MM.1S (cell line): ENCODE results near the gene DIS3L2.

Experiments used
- DNase-seq: peaks from one replicate; pipeline ENCODE4 v3.0.0-alpha.2; 2015
- H2AFZ ChIP-seq: fragments of 300-600 bp; sonication (generic); 2 replicates; pipeline ENCODE4 v1.6.0; 2016; ENCODE audit warnings: antibody characterized with exemption, low read length
- H3F3A ChIP-seq: fragments of 300-600 bp; sonication (generic); 2 replicates; pipeline ENCODE4 v1.6.1; 2016; ENCODE audit warnings: mild to moderate bottlenecking, antibody characterized with exemption, low read length, moderate library complexity, mixed read lengths; ENCODE audit not compliant: insufficient read depth
- H3K27ac ChIP-seq: fragments of 300-600 bp; sonication (generic); 2 replicates; pipeline ENCODE4 v1.5.1; 2016; ENCODE audit warnings: mild to moderate bottlenecking, low read length
- H3K27me3 ChIP-seq: fragments of 300-600 bp; sonication (generic); replicated peaks from 2 replicates; pipeline ENCODE4 v1.6.0; 2016; ENCODE audit warnings: low read length; ENCODE audit not compliant: insufficient read depth
- H3K36me3 ChIP-seq: fragments of 300-600 bp; sonication (generic); replicated peaks from 2 replicates; pipeline ENCODE4 v1.6.1; 2016; ENCODE audit warnings: mild to moderate bottlenecking, low read length, mixed read lengths; ENCODE audit not compliant: insufficient read depth
- H3K4me1 ChIP-seq: fragments of 300-600 bp; sonication (generic); 2 replicates; pipeline ENCODE4 v1.6.1; 2016; ENCODE audit warnings: low read length, mixed read lengths
- H3K4me2 ChIP-seq: fragments of 300-600 bp; sonication (generic); 2 replicates; pipeline ENCODE4 v1.6.0; 2016; ENCODE audit warnings: low read depth, low read length
- H3K4me3 ChIP-seq: fragments of 300-600 bp; sonication (generic); 2 replicates; pipeline ENCODE4 v1.5.1; 2016; ENCODE audit warnings: low read length, mixed read lengths
- H3K79me2 ChIP-seq: fragments of 300-600 bp; sonication (generic); 2 replicates; pipeline ENCODE4 v1.6.1; 2016; ENCODE audit warnings: mixed run types, low read length, mixed read lengths
- H3K9ac ChIP-seq: fragments of 300-600 bp; sonication (generic); 2 replicates; pipeline ENCODE4 v1.6.1; 2016; ENCODE audit warnings: low read length, mixed read lengths
- H3K9me2 ChIP-seq: fragments of 300-600 bp; sonication (generic); replicated peaks from 2 replicates; pipeline ENCODE4 v1.6.1; 2016; ENCODE audit warnings: mild to moderate bottlenecking, low read length, mixed read lengths; ENCODE audit not compliant: insufficient read depth
- H3K9me3 ChIP-seq: fragments of 300-600 bp; sonication (generic); replicated peaks from 2 replicates; pipeline ENCODE4 v1.6.1; 2016; ENCODE audit warnings: mild to moderate bottlenecking, low read length, mixed read lengths; ENCODE audit not compliant: insufficient read depth
- H4K20me1 ChIP-seq: fragments of 300-600 bp; sonication (generic); 2 replicates; pipeline ENCODE4 v1.6.1; 2016; ENCODE audit warnings: mild to moderate bottlenecking, low read length, moderate library complexity, mixed read lengths; ENCODE audit not compliant: insufficient read depth
- CTCF ChIP-seq: fragments of 300-600 bp; sonication (generic); IDR thresholded peaks from 2 replicates; pipeline ENCODE4 v1.5.1; 2016; ENCODE audit warnings: antibody characterized with exemption, low read length, mixed read lengths
- EZH2 ChIP-seq: fragments of 300-600 bp; sonication (generic); optimal IDR thresholded peaks from 2 replicates; pipeline ENCODE3; 2017; ENCODE audit warnings: low read depth, mild to moderate bottlenecking, antibody characterized with exemption, low read length, mixed read lengths
- EZH2phosphoT487 ChIP-seq: fragments of 300-600 bp; sonication (generic); IDR thresholded peaks from 2 replicates; pipeline ENCODE4 v1.6.1; 2018; ENCODE audit warnings: antibody characterized with exemption, low read length

The DIS3L2 gene

GRCh38 chr2:232278534-232278933 lies 317.0 kb downstream of the DIS3L2 start:
- no peaks in the 10 kb centered on the region for H4K20me1 ChIP-seq
- H2AFZ ChIP-seq: no peak overlapping the region
- no peak overlapping the region for H3K4me3 ChIP-seq
- no peaks in the 10 kb centered on the region for H3K9me2 ChIP-seq
- H3K27ac ChIP-seq: no peak overlapping the region
- peaks cover 31% of the 10 kb centered on the region for H3F3A ChIP-seq
- no peak for TF ChIP-seq CTCF
- TF ChIP-seq EZH2: no peak
- TF ChIP-seq EZH2phosphoT487: no peak
- H3K4me2 ChIP-seq: no peak overlapping the region
- H3K27me3 ChIP-seq: no peaks in the 10 kb centered on the region
- H3K79me2 ChIP-seq: peaks cover 8% of the 10 kb centered on the region; the same call in 1 of the 2 replicates
- DNase-seq: no peak
- no peaks in the 10 kb centered on the region for H3K36me3 ChIP-seq
- no peaks in the 10 kb centered on the region for H3K9me3 ChIP-seq
- no peak overlapping the region for H3K9ac ChIP-seq
- H3K4me1 ChIP-seq: peaks cover 30% of the 10 kb centered on the region

- H3K9ac ChIP-seq: no peak overlapping the region
- no peak overlapping the region for H3K4me3 ChIP-seq
- TF ChIP-seq EZH2 (no peak), EZH2phosphoT487 (no peak)
- H4K20me1 ChIP-seq: no peaks in the 10 kb centered on the region
- no peak overlapping the region for H3K4me2 ChIP-seq
- DNase-seq: no peak
- no peaks in the 10 kb centered on the region for H3K36me3 ChIP-seq
- no peaks in the 10 kb centered on the region for H3K9me2 ChIP-seq
- H3K27me3 ChIP-seq: no peaks in the 10 kb centered on the region
- H2AFZ ChIP-seq: no peak overlapping the region
- peaks cover 19% of the 10 kb centered on the region for H3F3A ChIP-seq
- H3K9me3 ChIP-seq: no peaks in the 10 kb centered on the region
- H3K79me2 ChIP-seq: peaks cover 8% of the 10 kb centered on the region; the same call in 1 of the 2 replicates
- H3K27ac ChIP-seq: no peak overlapping the region
- peaks cover 12% of the 10 kb centered on the region for H3K4me1 ChIP-seq
Observed at GRCh38 chr2:232280341-232280740, 318.8 kb downstream of the DIS3L2 start.

- Histone ChIP-seq H3K36me3 (no peaks in the 10 kb centered on the region), H3K4me3 (no peak overlapping the region), H3K27me3 (no peaks in the 10 kb centered on the region), H2AFZ (no peak overlapping the region), H3K4me1 (peaks cover 3% of the 10 kb centered on the region), H3F3A (peaks cover 3% of the 10 kb centered on the region), H3K9me3 (no peaks in the 10 kb centered on the region), H3K9ac (no peak overlapping the region), H3K4me2 (no peak overlapping the region), H3K27ac (no peak overlapping the region), H3K79me2 (peaks cover 6% of the 10 kb centered on the region; the same call in 1 of the 2 replicates), H3K9me2 (no peaks in the 10 kb centered on the region), H4K20me1 (no peaks in the 10 kb centered on the region)
- no peak for TF ChIP-seq EZH2
- no peak for TF ChIP-seq EZH2phosphoT487
- TF ChIP-seq CTCF: no peak
- no peak for DNase-seq
Observed at GRCh38 chr2:232281858-232282507, 320.5 kb downstream of the DIS3L2 start.

GRCh38 chr2:232282508-232283055 lies 321.1 kb downstream of the DIS3L2 start:
- Histone ChIP-seq H3K4me3 (no peak overlapping the region), H3K4me2 (no peak overlapping the region), H3K79me2 (peaks cover 4% of the 10 kb centered on the region; the same call in 1 of the 2 replicates), H3F3A (no peaks in the 10 kb centered on the region), H3K27me3 (no peaks in the 10 kb centered on the region), H3K36me3 (no peaks in the 10 kb centered on the region), H2AFZ (no peak overlapping the region), H3K4me1 (no peaks in the 10 kb centered on the region; the same call in 1 of the 2 replicates), H3K9me3 (no peaks in the 10 kb centered on the region), H3K9ac (no peak overlapping the region), H4K20me1 (no peaks in the 10 kb centered on the region), H3K9me2 (no peaks in the 10 kb centered on the region), H3K27ac (no peak overlapping the region)
- TF ChIP-seq CTCF (no peak), EZH2phosphoT487 (no peak), EZH2 (no peak)
- no peak for DNase-seq
